Neural cell (in vitro differentiated cells): ENCODE results near the gene TEX19. TPM values are rescaled to one million over a fixed set of nuclear protein-coding genes. Genes with fewer than 3 reads are reported as not detected.

Experiments
- H2AFZ ChIP-seq: fragments of 200-600, 300-800 bp; sonication (generic), shearing (Covaris generic); 2 replicates; pipeline ENCODE4 v1.6.0; 2014; ENCODE audit warnings: low read depth, mild to moderate bottlenecking, antibody characterized with exemption, low read length, moderate library complexity
- H3F3A ChIP-seq: fragments of 200-600 bp; shearing (Covaris generic); 2 replicates; pipeline ENCODE4 v1.6.1; 2016; ENCODE audit warnings: mild to moderate bottlenecking, moderate library complexity, mixed read lengths, antibody characterized with exemption, low read length; ENCODE audit not compliant: insufficient read depth, poor library complexity, severe bottlenecking
- H3K27ac ChIP-seq: fragments of 200-600, 300-800 bp; sonication (generic), shearing (Covaris generic); 2 replicates; pipeline ENCODE4 v1.5.1; 2014; ENCODE audit warnings: mild to moderate bottlenecking, low read length, moderate library complexity
- H3K27me3 ChIP-seq: fragments of 300-800, 200-600 bp; sonication (generic), shearing (Covaris generic); 2 replicates; pipeline ENCODE4 v1.6.0; 2014; ENCODE audit warnings: mild to moderate bottlenecking, low read depth, low read length, moderate library complexity; ENCODE audit not compliant: insufficient read depth
- H3K36me3 ChIP-seq: fragments of 300-800, 200-600 bp; sonication (generic), shearing (Covaris generic); 2 replicates; pipeline ENCODE4 v1.5.1; 2014; ENCODE audit warnings: mild to moderate bottlenecking, antibody characterized with exemption, low read length, moderate library complexity; ENCODE audit not compliant: insufficient read depth
- H3K4me2 ChIP-seq: fragments of 300-800, 200-600 bp; sonication (generic), shearing (Covaris generic); 2 replicates; pipeline ENCODE4 v1.6.0; 2014; ENCODE audit warnings: mild to moderate bottlenecking, low read length
- H3K4me3 ChIP-seq: fragments of 300-800, 200-600 bp; sonication (generic), shearing (Covaris generic); 2 replicates; pipeline ENCODE4 v1.5.1; 2014; ENCODE audit warnings: mild to moderate bottlenecking, low read length, moderate library complexity
- H3K79me2 ChIP-seq: fragments of 200-600 bp; shearing (Covaris generic); replicated peaks from 2 replicates; pipeline ENCODE4 v1.6.0; 2014; ENCODE audit warnings: mild to moderate bottlenecking, low read length, moderate library complexity; ENCODE audit not compliant: insufficient read depth
- H3K9ac ChIP-seq: fragments of 300-800, 200-600 bp; sonication (generic), shearing (Covaris generic); 2 replicates; pipeline ENCODE4 v1.6.1; 2016; ENCODE audit warnings: mild to moderate bottlenecking, low read length, mixed read lengths
- H3K9me2 ChIP-seq: fragments of 200-600 bp; shearing (Covaris generic); 2 replicates; pipeline ENCODE4 v1.6.1; 2016; ENCODE audit warnings: mild to moderate bottlenecking, low read length, mixed read lengths; ENCODE audit not compliant: insufficient read depth
- H3K9me3 ChIP-seq: fragments of 200-600, 300-800 bp; sonication (generic), shearing (Covaris generic); 2 replicates; pipeline ENCODE4 v1.6.1; 2016; ENCODE audit warnings: mild to moderate bottlenecking, mixed run types, low read length, moderate library complexity, mixed read lengths
- H4K20me1 ChIP-seq: fragments of 200-600 bp; shearing (Covaris generic); 2 replicates; pipeline ENCODE4 v1.6.1; 2016; ENCODE audit warnings: mild to moderate bottlenecking, mixed run types; ENCODE audit not compliant: insufficient read depth
- EZH2 ChIP-seq: fragments of 200-600, 300-800 bp; shearing (Covaris generic), sonication (generic); IDR thresholded peaks from 2 replicates; pipeline ENCODE4 v1.6.1; 2014; ENCODE audit warnings: antibody characterized with exemption, low read length, borderline replicate concordance, mild to moderate bottlenecking; ENCODE audit not compliant: insufficient read depth, poor library complexity, severe bottlenecking
- POLR2AphosphoS5 ChIP-seq: IDR thresholded peaks from 2 replicates; pipeline ENCODE4 v1.6.1; 2012
- RAD21 ChIP-seq: fragments of 450-650 bp; conservative IDR thresholded peaks from 2 replicates; pipeline ENCODE4 v1.6.1; 2014; ENCODE audit warnings: antibody characterized with exemption, mild to moderate bottlenecking, moderate library complexity
- SMC3 ChIP-seq: fragments of 450-650 bp; conservative IDR thresholded peaks from 2 replicates; pipeline ENCODE4 v1.6.1; 2014; ENCODE audit warnings: antibody characterized with exemption, mild to moderate bottlenecking, moderate library complexity; ENCODE audit not compliant: poor library complexity
- TAF1 ChIP-seq: IDR thresholded peaks from 2 replicates; pipeline ENCODE4 v1.6.1; 2012; ENCODE audit warnings: low read depth
- polyA plus RNA-seq: library from polyadenylated mRNA; depleted of rRNA; stranded (reverse); fragments of >200 nt; gene quantifications from 2 replicates; pipeline ENCODE4 v1.2.3, GENCODE V29; 2014
- TF ChIP-seq, protein P1 (sequence below): fragments of 450-650 bp; IDR thresholded peaks from 2 replicates; pipeline ENCODE4 v1.5.1; 2014; ENCODE audit warnings: antibody characterized with exemption, mild to moderate bottlenecking, moderate library complexity; ENCODE audit not compliant: poor library complexity, severe bottlenecking
- TF ChIP-seq, protein P2 (sequence below): IDR thresholded peaks from 2 replicates; pipeline ENCODE4 v1.6.1; 2012; ENCODE audit warnings: borderline replicate concordance

The TEX19 gene
- polyA plus RNA-seq, 1 donor from 2014 or later: not detected

DNA sequence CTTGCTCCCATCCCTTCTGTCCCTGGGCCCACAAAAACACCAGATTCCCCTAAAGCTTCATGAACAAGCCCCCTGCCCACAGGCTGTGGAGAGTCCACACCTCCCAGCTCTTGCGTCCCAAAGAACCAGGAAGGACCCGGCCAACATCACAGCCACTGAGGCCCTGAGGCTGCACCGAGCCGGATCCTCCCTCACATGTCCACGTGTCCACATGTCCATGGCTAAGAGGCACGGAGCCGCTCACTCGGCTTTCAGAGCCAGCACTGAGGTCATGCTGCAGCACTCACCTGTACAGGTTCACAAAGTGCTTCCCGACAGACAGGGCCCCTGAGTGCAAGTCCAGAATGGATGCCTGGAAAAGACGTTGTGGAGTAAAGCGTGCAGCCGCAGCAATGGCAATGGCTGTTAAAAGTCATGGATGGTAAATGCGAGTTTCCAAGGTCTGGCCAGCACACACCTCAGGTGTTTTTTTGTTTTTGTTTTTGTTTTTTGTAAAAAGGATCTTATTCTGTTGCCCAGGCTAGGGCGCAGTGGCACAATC is 47.2 kb downstream of the TEX19 start:
- Histone ChIP-seq H4K20me1 (no peaks in the 10 kb centered on the region), H3K9me3 (no peaks in the 10 kb centered on the region), H3K4me2 (no peak overlapping the region), H3F3A (no peaks in the 10 kb centered on the region), H3K79me2 (no peaks in the 10 kb centered on the region), H3K9ac (no peak overlapping the region), H3K9me2 (no peaks in the 10 kb centered on the region), H2AFZ (no peak overlapping the region), H3K27ac (no peak overlapping the region), H3K27me3 (no peaks in the 10 kb centered on the region), H3K4me3 (no peak overlapping the region), H3K36me3 (no peaks in the 10 kb centered on the region)
- no peak for TF ChIP-seq RAD21
- TF ChIP-seq, protein P1, sequence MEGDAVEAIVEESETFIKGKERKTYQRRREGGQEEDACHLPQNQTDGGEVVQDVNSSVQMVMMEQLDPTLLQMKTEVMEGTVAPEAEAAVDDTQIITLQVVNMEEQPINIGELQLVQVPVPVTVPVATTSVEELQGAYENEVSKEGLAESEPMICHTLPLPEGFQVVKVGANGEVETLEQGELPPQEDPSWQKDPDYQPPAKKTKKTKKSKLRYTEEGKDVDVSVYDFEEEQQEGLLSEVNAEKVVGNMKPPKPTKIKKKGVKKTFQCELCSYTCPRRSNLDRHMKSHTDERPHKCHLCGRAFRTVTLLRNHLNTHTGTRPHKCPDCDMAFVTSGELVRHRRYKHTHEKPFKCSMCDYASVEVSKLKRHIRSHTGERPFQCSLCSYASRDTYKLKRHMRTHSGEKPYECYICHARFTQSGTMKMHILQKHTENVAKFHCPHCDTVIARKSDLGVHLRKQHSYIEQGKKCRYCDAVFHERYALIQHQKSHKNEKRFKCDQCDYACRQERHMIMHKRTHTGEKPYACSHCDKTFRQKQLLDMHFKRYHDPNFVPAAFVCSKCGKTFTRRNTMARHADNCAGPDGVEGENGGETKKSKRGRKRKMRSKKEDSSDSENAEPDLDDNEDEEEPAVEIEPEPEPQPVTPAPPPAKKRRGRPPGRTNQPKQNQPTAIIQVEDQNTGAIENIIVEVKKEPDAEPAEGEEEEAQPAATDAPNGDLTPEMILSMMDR: no peak
- no peak for TF ChIP-seq TAF1
- TF ChIP-seq POLR2AphosphoS5: no peak

DNA sequence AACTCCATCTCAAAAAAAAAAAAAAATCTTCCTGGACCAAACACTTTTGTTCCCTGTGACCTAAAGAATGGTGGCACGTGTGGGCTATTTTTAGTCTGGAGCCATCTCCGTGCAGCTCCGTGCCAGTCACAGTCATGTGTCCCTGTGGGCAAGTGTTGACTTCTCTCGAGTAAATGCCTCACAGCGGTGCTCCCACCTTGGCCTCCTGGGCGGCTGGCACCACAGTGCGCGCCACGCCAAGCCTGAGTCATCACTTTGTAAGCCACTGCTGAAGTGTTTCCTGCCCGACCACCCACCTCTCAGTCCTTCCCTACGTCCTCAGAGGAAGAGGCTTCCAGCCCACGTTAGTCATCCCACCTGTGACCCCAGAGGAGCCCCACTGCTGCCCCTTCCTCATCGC is 48.2 kb downstream of the TEX19 start:
- no peaks in the 10 kb centered on the region for H3F3A ChIP-seq

DNA sequence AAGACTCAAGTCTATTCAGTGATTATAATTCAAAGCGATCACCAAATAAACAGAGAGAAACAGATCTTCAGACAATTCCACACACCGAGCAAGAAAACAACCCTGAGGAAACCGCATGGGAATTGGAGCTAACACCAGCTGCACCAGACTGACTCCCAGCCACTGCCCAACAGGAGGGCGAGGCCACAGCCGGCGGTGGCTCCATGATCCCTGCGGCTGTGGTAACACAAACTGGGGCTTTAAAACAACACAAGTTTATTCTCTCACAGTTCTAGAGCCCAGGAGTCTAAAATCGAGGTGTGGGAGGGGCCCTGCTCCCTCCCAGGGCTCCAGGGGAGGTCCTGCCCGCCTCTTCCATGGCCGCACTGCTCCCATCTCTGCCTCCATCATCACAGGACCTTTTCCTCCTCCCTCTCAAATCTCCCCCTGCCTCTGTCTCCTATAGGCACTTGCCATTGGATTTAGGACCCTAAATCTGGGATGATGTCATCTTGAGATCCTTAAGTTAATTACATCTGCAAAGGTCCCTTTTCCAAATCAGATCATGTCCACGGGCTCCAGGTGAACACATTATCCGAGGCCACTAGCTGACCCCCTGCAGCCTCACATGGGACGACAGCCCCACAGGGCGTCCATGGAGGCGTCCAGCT is 49.4 kb downstream of the TEX19 start:
- no peak overlapping the region for H3K27ac ChIP-seq
- no peaks in the 10 kb centered on the region for H3K9me3 ChIP-seq
- no peaks in the 10 kb centered on the region for H3K79me2 ChIP-seq
- no peak overlapping the region for H2AFZ ChIP-seq
- no peak overlapping the region for H3K4me3 ChIP-seq
- H3K4me2 ChIP-seq: no peak overlapping the region
- H4K20me1 ChIP-seq: no peaks in the 10 kb centered on the region
- H3K36me3 ChIP-seq: no peaks in the 10 kb centered on the region
- no peaks in the 10 kb centered on the region for H3F3A ChIP-seq
- no peak overlapping the region for H3K9ac ChIP-seq
- H3K9me2 ChIP-seq: no peaks in the 10 kb centered on the region
- no peaks in the 10 kb centered on the region for H3K27me3 ChIP-seq
- no peak for TF ChIP-seq EZH2
- TF ChIP-seq, protein P2, sequence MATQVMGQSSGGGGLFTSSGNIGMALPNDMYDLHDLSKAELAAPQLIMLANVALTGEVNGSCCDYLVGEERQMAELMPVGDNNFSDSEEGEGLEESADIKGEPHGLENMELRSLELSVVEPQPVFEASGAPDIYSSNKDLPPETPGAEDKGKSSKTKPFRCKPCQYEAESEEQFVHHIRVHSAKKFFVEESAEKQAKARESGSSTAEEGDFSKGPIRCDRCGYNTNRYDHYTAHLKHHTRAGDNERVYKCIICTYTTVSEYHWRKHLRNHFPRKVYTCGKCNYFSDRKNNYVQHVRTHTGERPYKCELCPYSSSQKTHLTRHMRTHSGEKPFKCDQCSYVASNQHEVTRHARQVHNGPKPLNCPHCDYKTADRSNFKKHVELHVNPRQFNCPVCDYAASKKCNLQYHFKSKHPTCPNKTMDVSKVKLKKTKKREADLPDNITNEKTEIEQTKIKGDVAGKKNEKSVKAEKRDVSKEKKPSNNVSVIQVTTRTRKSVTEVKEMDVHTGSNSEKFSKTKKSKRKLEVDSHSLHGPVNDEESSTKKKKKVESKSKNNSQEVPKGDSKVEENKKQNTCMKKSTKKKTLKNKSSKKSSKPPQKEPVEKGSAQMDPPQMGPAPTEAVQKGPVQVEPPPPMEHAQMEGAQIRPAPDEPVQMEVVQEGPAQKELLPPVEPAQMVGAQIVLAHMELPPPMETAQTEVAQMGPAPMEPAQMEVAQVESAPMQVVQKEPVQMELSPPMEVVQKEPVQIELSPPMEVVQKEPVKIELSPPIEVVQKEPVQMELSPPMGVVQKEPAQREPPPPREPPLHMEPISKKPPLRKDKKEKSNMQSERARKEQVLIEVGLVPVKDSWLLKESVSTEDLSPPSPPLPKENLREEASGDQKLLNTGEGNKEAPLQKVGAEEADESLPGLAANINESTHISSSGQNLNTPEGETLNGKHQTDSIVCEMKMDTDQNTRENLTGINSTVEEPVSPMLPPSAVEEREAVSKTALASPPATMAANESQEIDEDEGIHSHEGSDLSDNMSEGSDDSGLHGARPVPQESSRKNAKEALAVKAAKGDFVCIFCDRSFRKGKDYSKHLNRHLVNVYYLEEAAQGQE: no peak
- no peak for TF ChIP-seq RAD21
- TF ChIP-seq SMC3: no peak
- TF ChIP-seq TAF1: no peak
- TF ChIP-seq POLR2AphosphoS5: no peak
- TF ChIP-seq, protein P1: no peak

More for the DNA sequence above, 48.2 kb downstream of the TEX19 start:
- Histone ChIP-seq H3K36me3 (no peaks in the 10 kb centered on the region), H3K9ac (no peak overlapping the region), H2AFZ (no peak overlapping the region), H3K27ac (no peak overlapping the region), H4K20me1 (no peaks in the 10 kb centered on the region), H3K4me2 (no peak overlapping the region), H3K79me2 (no peaks in the 10 kb centered on the region), H3K27me3 (no peaks in the 10 kb centered on the region), H3K9me2 (no peaks in the 10 kb centered on the region), H3K4me3 (no peak overlapping the region), H3K9me3 (no peaks in the 10 kb centered on the region)
- TF ChIP-seq TAF1 (no peak), RAD21 (no peak), EZH2 (no peak)
- TF ChIP-seq, protein P2: no peak
